ENCODE data around the gene SYNJ2.

The SYNJ2 gene

DNA sequence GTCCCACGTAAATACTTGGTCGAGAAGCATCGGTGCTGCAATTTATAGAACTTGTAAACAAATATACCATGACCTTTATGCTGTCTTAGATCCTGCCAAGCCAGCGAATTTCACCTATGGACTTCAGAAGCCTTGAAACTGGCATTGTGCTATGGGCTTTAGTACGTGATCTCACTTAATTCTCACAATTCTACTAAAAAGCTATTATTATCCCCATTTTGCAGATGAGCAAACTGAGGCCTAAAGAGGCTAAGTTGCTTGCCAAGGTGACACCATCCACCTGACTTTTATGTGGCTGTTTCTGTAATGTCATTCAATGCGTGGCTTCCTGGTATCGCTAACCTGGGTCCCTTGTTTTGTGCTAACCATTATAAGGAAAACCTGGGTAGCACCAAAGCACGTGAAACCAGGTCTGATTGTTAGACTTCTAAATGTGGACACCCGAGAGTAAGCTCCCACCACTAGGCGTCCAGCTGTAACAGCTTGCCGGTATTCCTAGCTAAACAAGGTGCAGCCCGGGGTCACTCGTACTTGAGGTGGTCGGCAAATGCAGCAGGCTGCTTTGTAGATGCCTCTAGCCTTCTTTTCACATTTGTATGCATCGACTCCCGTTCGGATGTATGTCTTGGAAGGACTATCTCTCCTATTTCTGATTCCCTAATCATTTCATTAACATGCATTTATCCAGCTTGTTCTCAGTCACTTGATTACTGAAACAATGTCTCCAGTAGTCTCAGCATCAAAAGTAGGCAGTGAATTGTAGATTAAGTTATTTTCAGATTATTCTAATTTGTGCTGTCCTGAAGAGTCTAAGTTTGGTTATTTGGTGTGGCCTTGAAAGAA, 1.1 kb downstream of the SYNJ2 start:
- DNase-seq, result no peak

GRCh38 chr6:157983406-157984119, 1.9 kb downstream of the SYNJ2 start:
- DNase-seq, result no peak

- DNase-seq, result no peak
Observed at GRCh38 chr6:157984128-157984527, 2.5 kb downstream of the SYNJ2 start.

- no peak for DNase-seq
Observed at GRCh38 chr6:157984686-157985225, 3.1 kb downstream of the SYNJ2 start.

GRCh38 chr6:157985378-157986155, 3.9 kb downstream of the SYNJ2 start:
- DNase-seq, result no peak

DNA sequence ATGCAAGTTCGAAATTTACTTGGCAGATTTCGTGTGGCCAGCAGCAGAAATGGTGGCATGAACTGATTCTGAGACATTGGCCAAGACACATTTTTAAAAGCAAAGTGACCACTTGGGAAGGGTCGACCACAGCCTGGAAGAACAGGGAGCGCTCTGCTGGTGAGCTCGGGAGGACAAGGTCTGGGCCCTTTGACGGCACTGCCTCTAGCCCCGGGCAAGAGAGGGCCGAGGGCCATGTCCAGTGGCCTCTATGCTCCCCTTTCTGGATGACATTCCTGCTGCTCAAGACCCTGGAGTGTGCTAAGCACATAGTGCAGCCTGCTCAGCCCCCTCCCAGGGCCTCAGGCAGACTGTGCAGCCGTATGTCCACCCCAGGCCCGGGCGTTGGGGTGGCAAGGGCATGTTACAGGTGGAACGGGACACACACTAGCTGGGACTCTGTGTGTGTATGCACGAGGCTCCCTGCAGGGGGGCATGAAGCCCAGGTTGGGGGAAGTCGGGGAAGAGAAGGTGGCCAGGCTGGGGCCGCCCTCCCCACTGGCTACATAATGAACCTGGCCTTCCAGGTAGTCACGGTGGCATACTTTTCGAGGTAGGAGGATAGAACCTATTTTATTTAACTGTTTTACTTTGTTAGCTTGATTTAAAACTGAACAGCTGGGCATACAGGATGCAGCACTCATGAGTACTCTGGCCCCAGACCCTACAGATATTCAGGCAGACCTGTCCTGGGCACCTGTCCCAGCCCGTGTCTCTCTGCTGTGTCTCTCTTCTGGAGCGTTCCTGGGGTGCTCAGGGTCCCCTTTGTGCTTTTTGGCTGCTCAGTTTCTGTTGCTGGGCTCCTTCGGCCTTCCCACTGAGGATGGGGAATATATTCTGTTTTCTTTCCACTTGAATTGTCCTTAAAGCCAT, 6.4 kb downstream of the SYNJ2 start:
- DNase-seq, result no peak

- no peak for DNase-seq
Observed at GRCh38 chr6:157988700-157989063, 7.0 kb downstream of the SYNJ2 start.

DNA sequence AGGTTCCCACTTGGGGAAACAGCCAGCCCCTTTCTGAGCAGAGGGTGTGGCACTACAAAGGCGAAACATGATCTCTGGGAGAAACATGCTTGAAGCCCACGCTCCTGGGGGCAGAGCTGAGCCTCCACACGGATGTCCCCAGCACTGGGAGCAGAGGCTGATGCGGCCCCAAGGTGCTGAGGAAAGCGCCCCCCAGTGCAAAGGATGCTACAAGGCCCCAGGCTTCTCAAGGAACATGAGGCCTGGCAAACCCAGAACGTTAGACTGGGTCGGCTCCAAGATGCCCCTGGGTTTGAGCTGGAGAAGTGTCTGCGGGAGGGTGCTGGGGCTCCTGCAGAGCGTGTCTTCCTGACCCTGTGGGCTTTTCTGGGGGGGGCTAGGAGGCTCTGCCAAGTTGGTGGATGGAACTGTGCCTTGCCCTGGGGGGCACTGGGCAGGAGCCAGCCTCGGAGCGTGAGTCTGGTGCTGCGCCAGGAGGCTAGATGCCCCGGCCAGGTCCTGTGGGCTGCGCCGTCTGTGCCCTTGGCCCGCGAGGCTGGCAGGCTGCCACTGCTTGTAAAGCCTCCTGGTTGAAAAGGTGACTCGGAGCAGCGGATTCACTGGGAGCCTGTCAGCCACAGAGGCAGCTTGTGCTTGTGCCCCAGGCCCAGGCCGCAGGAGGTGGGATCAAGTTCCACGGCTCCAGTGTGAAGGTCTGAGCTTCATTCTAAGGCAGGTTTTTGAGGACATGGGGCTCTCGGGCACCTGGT, 8.1 kb downstream of the SYNJ2 start:
- no peak for DNase-seq

DNA sequence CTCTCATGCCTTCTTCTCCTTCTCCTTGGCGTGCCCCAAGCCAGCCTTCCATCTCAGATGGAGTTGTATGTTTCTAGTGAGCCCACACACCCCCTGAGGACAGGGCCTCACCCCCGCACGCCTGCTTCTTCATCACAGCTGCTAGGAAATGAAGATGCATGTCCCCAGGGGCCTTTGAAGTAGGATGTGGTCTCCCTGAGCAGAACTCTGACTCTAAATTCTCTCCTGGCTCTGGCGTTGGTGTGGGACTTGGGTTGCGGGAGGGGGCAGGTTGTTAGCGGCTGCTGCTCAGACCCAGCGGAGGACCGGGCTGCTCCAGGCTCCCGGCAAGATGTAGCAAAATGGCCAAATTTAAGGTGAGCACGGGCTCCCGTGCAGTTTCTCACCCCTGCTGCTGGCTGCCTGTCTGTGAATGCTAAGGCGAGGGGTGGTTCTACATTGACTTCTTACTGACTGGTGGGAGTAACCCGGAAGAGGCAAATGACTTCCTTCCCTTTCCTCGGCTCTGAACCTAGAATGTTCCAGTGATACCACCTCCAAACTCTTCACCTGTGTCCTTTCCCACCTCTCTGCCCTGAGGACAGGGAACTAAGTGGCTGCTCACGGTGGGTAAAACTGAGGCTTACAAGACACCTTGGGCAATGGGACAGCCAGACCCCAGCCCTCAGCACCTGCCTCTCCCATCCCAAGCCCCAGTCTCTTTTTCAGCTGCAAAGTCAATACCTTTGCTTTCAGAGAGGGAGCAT, 8.8 kb downstream of the SYNJ2 start:
- no peak for DNase-seq

DNA sequence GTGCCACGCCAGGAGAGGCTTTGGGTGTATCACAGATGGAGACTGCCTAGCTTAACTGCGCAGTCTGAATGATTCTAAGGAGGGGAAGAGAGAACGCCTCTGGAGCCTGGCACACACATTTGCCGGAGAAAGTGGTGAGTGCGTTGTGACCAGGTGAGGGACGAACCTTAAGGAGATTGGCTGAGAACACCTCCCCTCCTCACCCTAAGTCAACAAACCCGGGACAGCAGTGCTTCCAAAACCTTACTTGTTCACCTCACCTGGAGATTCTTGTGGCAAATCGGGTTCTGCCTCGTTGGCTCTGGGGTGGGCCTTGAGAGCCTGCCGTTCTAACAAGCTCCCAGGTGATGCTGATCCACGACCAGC, 9.4 kb downstream of the SYNJ2 start:
- no peak for DNase-seq

DNA sequence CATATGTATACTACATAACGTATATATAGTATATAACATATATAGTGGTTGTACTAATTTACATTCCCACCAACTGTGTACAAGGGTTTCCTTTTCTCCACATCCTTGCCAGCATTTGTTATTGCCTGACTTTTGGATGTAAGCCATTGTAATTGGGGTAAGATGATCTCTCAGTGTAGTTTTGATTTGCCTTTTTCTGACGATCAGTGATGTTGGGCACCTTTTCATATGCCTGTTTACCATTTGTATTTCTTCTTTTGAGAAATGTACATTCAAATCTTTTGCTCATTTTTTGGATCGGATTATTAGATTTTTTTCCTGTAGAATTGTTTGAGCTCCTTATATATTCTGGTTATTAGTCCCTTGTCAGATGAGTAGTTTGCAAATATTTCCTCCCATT, 11.4 kb downstream of the SYNJ2 start:
- no peak for DNase-seq

DNA sequence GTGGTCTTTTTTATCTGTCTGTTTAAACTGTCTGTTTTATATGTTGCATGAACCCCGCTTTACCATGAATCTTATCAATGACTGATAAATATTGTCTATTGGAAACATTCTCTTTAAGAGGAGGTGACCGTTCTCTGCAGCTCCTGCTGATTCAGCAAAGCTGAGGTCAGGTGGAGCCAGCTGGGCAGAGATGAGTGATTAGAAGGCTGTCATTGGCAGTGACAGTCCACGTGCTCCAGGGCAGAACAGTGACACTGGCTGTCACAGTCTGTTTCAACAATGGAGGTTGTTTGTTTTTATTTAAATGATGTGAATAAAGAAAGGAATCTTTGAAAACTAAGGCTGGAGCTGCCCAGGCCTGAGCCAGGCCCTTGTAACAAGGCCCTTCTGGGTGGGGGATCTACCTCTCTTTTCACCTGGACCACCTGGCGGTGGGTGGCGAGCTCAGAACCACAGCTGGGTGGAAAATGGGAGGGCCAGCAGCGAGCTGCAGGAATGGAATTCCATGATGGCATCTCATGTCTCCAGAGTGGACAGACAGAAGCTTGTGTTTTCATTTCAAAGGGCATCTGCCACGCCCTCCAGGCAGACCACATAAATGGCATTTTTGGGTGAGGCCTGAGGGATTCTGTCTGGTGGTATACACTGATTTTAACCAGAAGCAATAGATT, 12.6 kb downstream of the SYNJ2 start:
- no peak for DNase-seq

DNA sequence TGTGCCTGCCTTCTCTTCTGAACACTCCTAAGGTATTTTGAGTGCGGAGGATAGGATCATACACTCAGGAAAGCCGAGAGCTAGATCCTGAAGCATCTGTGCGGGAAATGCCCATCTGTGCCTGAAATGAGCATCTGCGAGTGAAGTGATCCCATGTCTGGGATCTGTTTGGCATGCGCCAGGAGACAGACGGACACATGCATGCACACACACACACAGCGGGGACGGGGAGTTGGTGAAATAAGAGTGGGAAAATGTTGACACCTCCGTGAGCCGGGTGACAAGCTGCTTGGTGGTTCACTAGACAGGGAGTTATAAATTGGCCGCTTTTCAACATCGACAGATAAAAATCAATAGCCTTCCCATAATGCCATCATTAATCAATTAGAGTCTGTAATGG, 13.8 kb downstream of the SYNJ2 start:
- no peak for DNase-seq

- DNase-seq, result no peak
Observed at GRCh38 chr6:157996201-157996712, 14.6 kb downstream of the SYNJ2 start.

GRCh38 chr6:157996918-157997702, 15.4 kb downstream of the SYNJ2 start:
- DNase-seq, result no peak

DNA sequence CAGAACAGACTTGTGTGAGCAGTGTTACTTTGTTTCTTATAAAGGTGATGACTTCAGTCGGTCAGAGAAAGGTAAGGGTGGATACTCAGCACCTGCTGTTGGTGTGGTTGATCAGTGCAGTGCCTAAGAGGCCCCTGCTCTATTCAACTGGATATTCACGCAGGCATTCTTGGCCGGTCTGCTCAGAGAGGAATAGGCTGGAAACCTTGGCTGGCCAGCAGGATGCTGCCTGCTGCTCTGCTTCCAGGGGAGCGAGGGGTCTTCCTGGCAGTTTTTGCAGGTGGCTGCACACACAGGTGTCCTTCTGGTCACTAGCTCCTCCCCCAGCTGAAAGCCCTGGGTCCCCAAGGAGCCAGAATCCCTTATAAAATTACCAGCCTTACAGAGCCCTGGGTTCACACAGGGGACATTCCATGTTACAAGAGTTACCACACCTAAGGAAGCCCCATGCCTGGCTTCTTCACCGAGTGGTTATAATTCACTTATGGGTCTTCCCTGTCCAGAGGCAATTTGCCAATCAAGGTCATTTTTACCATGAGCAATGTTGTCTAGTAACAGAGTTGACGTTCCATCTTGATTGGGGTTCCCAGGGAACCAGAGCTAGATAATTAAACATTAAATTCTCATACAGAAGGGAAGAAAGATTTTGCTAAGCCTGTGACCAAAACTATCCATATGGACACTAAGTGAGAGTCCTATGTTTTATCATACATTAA, 16.4 kb downstream of the SYNJ2 start:
- no peak for DNase-seq

DNA sequence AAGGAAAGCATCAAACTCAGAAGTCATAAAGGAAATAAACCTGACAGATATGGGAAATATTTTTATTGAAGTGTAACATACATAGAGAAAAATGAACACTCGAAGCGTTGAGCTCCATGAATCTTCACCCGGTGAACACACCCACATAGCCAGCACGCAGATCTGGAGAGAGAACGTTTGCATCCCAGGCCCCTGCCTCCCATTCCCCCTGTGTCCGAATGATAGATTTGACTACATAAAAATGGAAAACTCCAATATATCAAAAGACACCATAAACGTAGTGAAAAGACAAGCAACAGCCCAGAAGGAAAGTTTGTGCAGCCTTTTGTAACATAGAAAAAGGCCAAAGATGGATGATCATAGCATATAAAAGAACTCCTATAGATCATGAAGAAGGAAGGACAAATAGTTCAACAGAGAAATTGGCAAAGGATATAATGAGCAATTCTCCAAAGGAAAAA, 17.1 kb downstream of the SYNJ2 start:
- no peak for DNase-seq

Measured in inflammatory macrophage (primary cell).